Measurements from ENCODE around the gene HELZ.

Gene HELZ

DNA sequence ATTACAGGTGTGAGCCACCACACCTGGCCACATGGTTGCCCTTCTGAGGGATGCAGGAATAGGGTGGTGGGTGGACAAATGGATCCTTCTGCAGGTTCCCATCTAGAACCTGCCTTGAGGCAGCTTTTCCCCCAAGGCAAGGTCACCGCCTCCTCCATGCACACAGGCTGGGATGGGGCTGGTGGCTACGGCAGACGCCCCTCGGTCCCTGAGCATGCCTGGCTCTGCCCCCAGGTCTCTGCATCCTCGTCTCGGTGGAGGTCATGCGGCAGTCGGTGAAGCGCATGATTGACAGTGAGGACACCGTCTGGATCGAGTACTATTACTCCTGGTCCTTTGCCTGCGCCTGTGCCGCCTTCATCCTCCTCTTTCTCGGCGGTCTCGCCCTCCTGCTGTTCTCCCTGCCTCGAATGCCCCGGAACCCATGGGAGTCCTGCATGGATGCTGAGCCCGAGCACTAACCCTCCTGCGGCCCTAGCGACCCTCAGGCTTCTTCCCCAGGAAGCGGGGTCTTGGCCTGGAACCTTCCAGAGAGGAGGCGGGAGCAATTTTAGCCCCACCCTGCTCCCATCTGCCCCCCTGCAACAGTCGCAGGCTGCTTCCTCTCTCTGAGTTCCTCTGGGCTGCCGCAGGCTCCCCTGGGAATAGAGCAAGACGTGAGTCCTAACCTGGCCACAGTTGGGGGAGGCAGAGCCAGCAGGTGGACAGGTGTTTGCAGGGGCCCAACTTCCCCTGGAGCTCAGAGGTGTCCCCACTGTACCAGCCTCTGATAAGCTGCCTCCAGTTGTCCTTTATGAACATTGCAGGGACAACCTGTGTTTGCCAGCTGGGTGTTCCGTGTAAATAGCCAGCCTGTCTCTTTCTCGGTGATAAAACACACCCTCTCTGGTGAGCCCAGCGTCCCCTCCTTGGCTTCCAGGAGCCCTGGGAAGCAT is 188.9 kb downstream of the HELZ start:
- Histone ChIP-seq H3K27ac (ENCODE audit: low read length) (no peak overlapping the region), H3K4me3 (ENCODE audit: low read depth in 1 of 2, low read length in 2 of 2) (no peak overlapping the region), H3K9me3 (ENCODE audit: control insufficient read depth in 1 of 2, low read length in 2 of 2) (no peaks in the 10 kb centered on the region), H3K4me1 (ENCODE audit: control insufficient read depth in 1 of 2, insufficient read depth in 2 of 2, low read length in 2 of 2) (no peaks in the 10 kb centered on the region), H3K36me3 (ENCODE audit: control insufficient read depth in 1 of 2, insufficient read depth in 2 of 2, low read length in 2 of 2) (no peaks in the 10 kb centered on the region), H3K27me3 (ENCODE audit: low read depth, low read length) (no peaks in the 10 kb centered on the region)

DNA sequence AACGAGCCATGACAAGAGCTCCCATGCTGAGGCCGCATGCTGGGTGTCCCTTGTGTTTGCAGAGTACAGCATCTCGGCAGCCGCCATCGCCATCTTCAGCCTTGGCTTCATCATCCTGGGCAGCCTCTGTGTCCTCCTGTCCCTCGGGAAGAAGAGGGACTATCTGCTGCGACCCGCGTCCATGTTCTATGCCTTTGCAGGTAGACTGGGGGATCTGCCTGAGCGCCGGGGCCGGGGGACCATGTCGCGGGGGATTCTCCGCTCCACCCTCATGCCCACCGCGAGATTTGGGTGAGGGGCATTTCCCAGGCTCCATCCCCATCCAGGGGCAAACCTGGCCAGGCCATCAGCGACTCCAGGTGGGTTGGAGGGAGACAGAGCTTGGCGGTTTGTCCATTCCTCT is 190.0 kb downstream of the HELZ start:
- H3K36me3 ChIP-seq (ENCODE audit: control insufficient read depth in 1 of 2, insufficient read depth in 2 of 2, low read length in 2 of 2) = no peaks in the 10 kb centered on the region
- H3K27ac ChIP-seq (ENCODE audit: low read length) = no peak overlapping the region
- peaks cover 0 to 3% of the 10 kb centered on the region in 2 donors for H3K9me3 ChIP-seq (ENCODE audit: control insufficient read depth in 1 of 2, low read length in 2 of 2)
- no peak overlapping the region for H3K4me3 ChIP-seq (ENCODE audit: low read depth in 1 of 2, low read length in 2 of 2)
- no peaks in the 10 kb centered on the region for H3K4me1 ChIP-seq (ENCODE audit: control insufficient read depth in 1 of 2, insufficient read depth in 2 of 2, low read length in 2 of 2)
- no peaks in the 10 kb centered on the region for H3K27me3 ChIP-seq (ENCODE audit: low read depth, low read length)

GRCh38 chr17:67054608-67055007 is 190.4 kb downstream of the HELZ start:
- Histone ChIP-seq H3K9me3 (ENCODE audit: control insufficient read depth in 1 of 2, low read length in 2 of 2) (peaks cover 0 to 7% of the 10 kb centered on the region in 2 donors), H3K4me3 (ENCODE audit: low read depth in 1 of 2, low read length in 2 of 2) (no peak overlapping the region), H3K36me3 (ENCODE audit: control insufficient read depth in 1 of 2, insufficient read depth in 2 of 2, low read length in 2 of 2) (no peaks in the 10 kb centered on the region), H3K4me1 (ENCODE audit: control insufficient read depth in 1 of 2, insufficient read depth in 2 of 2, low read length in 2 of 2) (no peaks in the 10 kb centered on the region), H3K27ac (ENCODE audit: low read length) (no peak overlapping the region), H3K27me3 (ENCODE audit: low read depth, low read length) (no peaks in the 10 kb centered on the region)

- no peak overlapping the region for H3K4me3 ChIP-seq (ENCODE audit: low read depth in 1 of 2, low read length in 2 of 2)
- no peaks in the 10 kb centered on the region for H3K36me3 ChIP-seq (ENCODE audit: control insufficient read depth in 1 of 2, insufficient read depth in 2 of 2, low read length in 2 of 2)
- peaks cover 0 to 12% of the 10 kb centered on the region in 2 donors for H3K9me3 ChIP-seq (ENCODE audit: control insufficient read depth in 1 of 2, low read length in 2 of 2)
- no peak overlapping the region for H3K27ac ChIP-seq (ENCODE audit: low read length)
- no peaks in the 10 kb centered on the region for H3K4me1 ChIP-seq (ENCODE audit: control insufficient read depth in 1 of 2, insufficient read depth in 2 of 2, low read length in 2 of 2)
- H3K27me3 ChIP-seq (ENCODE audit: low read depth, low read length) = no peaks in the 10 kb centered on the region
Observed at GRCh38 chr17:67054011-67054591, 190.9 kb downstream of the HELZ start.

- H3K4me3 ChIP-seq (ENCODE audit: low read depth in 1 of 2, low read length in 2 of 2) = no peak overlapping the region
- H3K9me3 ChIP-seq (ENCODE audit: control insufficient read depth in 1 of 2, low read length in 2 of 2) = peaks cover 0 to 17% of the 10 kb centered on the region in 2 donors
- H3K27ac ChIP-seq (ENCODE audit: low read length) = no peak overlapping the region
- no peaks in the 10 kb centered on the region for H3K36me3 ChIP-seq (ENCODE audit: control insufficient read depth in 1 of 2, insufficient read depth in 2 of 2, low read length in 2 of 2)
- no peaks in the 10 kb centered on the region for H3K4me1 ChIP-seq (ENCODE audit: control insufficient read depth in 1 of 2, insufficient read depth in 2 of 2, low read length in 2 of 2)
- no peaks in the 10 kb centered on the region for H3K27me3 ChIP-seq (ENCODE audit: low read depth, low read length)
Observed at GRCh38 chr17:67053438-67054000, 191.5 kb downstream of the HELZ start.

DNA sequence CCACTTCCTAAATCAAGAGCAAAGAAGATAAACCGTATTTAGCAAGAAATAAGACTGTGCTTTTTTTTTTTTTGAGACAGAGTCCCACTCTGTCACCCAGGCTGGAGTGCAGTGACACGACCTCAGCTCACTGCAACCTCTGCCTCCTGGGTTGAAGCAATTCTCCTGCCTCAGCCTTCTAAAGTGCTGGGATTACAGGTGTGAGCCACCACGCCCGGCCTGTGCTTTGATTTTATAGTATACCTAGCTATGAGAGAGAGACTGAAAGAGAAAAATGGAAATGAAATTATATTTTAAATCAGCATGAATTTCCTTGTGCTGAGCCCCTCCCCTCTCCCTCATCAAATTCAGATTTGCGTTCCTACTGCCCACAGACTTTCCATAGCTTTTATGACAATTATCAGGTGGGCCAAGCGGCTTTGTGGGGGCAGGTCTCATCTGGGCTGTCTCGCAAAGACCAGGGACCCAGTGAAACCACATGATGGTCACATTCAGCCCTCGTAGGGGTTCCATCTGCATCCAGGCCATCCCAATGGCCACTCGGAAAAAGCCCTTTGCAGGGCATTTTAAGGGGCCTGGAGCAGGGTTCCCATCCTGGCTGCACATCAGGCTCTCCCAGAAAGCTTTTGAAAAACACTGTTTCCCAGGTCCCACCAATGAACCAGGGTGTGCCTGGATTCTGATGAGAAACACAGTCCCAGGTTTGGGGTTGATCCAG is 192.1 kb downstream of the HELZ start:
- H3K9me3 ChIP-seq (ENCODE audit: control insufficient read depth in 1 of 2, low read length in 2 of 2) = peaks cover under 1 to 21% of the 10 kb centered on the region in 2 donors
- no peak overlapping the region for H3K27ac ChIP-seq (ENCODE audit: low read length)
- H3K4me1 ChIP-seq (ENCODE audit: control insufficient read depth in 1 of 2, insufficient read depth in 2 of 2, low read length in 2 of 2) = no peaks in the 10 kb centered on the region
- H3K4me3 ChIP-seq (ENCODE audit: low read depth in 1 of 2, low read length in 2 of 2) = no peak overlapping the region
- no peaks in the 10 kb centered on the region for H3K36me3 ChIP-seq (ENCODE audit: control insufficient read depth in 1 of 2, insufficient read depth in 2 of 2, low read length in 2 of 2)
- H3K27me3 ChIP-seq (ENCODE audit: low read depth, low read length) = no peaks in the 10 kb centered on the region

DNA sequence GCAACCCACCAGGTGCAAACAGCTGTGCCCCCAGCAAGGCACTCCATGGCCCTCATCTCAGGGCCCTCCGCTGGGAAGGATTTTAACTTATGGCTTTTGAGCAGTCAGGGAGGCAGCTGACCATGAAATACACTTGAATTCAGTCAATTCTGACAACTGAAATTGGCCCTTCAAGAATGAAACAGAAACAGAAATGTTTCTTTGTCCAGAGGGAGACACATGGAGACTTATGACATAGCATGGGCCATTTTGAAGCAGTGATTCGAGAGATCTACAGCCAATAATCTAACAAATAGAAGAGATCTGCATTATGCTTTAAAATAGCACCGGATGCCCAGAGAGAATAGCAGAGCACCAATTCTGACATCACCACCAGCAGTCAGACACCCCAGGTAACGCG is 193.2 kb downstream of the HELZ start:
- Histone ChIP-seq H3K27ac (ENCODE audit: low read length) (no peak overlapping the region), H3K27me3 (ENCODE audit: low read depth, low read length) (no peaks in the 10 kb centered on the region), H3K9me3 (ENCODE audit: control insufficient read depth in 1 of 2, low read length in 2 of 2) (peaks cover 5 to 28% of the 10 kb centered on the region in 2 donors), H3K4me1 (ENCODE audit: control insufficient read depth in 1 of 2, insufficient read depth in 2 of 2, low read length in 2 of 2) (no peaks in the 10 kb centered on the region), H3K4me3 (ENCODE audit: low read depth in 1 of 2, low read length in 2 of 2) (no peak overlapping the region), H3K36me3 (ENCODE audit: control insufficient read depth in 1 of 2, insufficient read depth in 2 of 2, low read length in 2 of 2) (no peaks in the 10 kb centered on the region)

DNA sequence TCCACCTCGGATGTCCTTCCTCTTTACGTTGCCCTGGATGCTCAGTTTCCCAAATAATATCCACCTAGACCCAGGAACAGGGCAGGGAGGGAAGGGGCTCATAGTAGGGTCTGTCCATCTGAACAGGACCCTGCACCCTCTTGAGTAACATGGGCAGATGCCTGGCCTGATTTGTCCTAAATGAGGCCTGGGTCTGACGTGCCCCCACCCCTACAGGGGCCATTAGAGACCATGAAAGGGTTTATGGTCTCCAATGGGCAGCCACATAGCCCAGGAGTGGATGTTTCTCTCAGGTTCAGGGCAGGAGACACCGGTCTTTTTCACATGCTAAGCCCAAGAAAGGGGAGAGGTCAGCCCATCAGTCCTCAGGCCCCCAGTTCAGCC is 193.8 kb downstream of the HELZ start:
- no peak overlapping the region for H3K27ac ChIP-seq (ENCODE audit: low read length)
- H3K4me1 ChIP-seq (ENCODE audit: control insufficient read depth in 1 of 2, insufficient read depth in 2 of 2, low read length in 2 of 2) = no peaks in the 10 kb centered on the region
- no peaks in the 10 kb centered on the region for H3K36me3 ChIP-seq (ENCODE audit: control insufficient read depth in 1 of 2, insufficient read depth in 2 of 2, low read length in 2 of 2)

DNA sequence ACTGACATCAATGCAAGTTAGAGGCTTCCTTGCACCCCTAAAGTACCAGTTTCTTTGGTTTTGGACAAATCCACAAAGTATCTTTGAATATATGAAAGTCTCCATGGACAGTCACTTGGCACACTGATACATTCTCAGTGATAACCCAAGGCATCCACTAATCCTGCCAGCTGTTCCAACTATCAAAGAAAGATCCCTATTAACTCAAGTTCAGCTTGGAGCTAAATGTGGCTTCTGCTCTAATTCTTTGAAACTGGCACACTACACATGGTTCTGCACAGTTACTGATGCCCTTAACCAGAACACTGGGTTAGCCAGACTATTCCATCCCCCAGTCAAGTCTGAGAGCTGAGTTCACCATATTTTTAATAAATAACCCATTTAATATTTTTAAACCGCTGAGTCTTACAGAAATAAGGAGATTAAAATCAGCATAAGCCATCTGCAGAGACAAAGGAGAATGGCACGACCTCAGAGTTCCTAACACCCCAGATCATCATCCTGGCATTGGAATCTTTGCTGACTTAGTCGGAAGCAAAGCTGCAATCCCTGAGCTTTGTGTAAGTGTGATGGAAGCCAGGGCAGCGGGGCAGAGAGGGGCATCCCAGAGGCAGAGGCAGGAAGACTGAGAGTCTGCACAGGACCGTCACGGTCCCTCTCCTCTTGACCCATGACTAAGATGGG is 194.4 kb downstream of the HELZ start:
- H3K27me3 ChIP-seq (ENCODE audit: low read depth, low read length) = no peaks in the 10 kb centered on the region
- H3K9me3 ChIP-seq (ENCODE audit: control insufficient read depth in 1 of 2, low read length in 2 of 2) = peaks cover 5 to 28% of the 10 kb centered on the region in 2 donors
- no peak overlapping the region for H3K4me3 ChIP-seq (ENCODE audit: low read depth in 1 of 2, low read length in 2 of 2)
- H3K36me3 ChIP-seq (ENCODE audit: control insufficient read depth in 1 of 2, insufficient read depth in 2 of 2, low read length in 2 of 2) = no peaks in the 10 kb centered on the region
- no peak overlapping the region for H3K27ac ChIP-seq (ENCODE audit: low read length)
- H3K4me1 ChIP-seq (ENCODE audit: control insufficient read depth in 1 of 2, insufficient read depth in 2 of 2, low read length in 2 of 2) = no peaks in the 10 kb centered on the region

More for the DNA sequence above, 193.8 kb downstream of the HELZ start:
- no peak overlapping the region for H3K4me3 ChIP-seq (ENCODE audit: low read depth in 1 of 2, low read length in 2 of 2)
- peaks cover 5 to 28% of the 10 kb centered on the region in 2 donors for H3K9me3 ChIP-seq (ENCODE audit: control insufficient read depth in 1 of 2, low read length in 2 of 2)
- no peaks in the 10 kb centered on the region for H3K27me3 ChIP-seq (ENCODE audit: low read depth, low read length)

DNA sequence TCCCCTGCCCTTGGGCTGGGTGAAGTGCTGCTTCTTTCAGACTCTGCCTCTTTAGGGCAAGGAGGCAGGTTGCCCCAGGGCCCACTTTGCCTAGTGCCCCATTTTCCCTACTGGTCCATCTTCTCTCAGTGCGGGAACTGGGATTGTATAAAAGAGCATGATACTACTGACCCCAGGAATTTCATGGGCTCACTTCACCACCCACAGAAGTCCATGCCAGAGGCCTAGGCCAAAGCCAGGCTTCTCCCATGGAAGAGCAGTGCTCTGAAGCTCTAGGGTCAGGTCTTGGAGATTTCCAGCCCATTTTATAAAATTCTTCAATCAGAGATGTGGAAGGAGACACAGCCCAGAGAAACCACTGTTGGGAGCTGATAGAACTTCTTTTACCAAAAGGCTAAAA is 194.9 kb downstream of the HELZ start:
- Histone ChIP-seq H3K27ac (ENCODE audit: low read length) (no peak overlapping the region), H3K27me3 (ENCODE audit: low read depth, low read length) (no peaks in the 10 kb centered on the region), H3K4me3 (ENCODE audit: low read depth in 1 of 2, low read length in 2 of 2) (no peak overlapping the region), H3K36me3 (ENCODE audit: control insufficient read depth in 1 of 2, insufficient read depth in 2 of 2, low read length in 2 of 2) (no peaks in the 10 kb centered on the region), H3K9me3 (ENCODE audit: control insufficient read depth in 1 of 2, low read length in 2 of 2) (peaks cover 5 to 28% of the 10 kb centered on the region in 2 donors), H3K4me1 (ENCODE audit: control insufficient read depth in 1 of 2, insufficient read depth in 2 of 2, low read length in 2 of 2) (no peaks in the 10 kb centered on the region)
